GM10266 (cell line): ENCODE data around the gene EPB41L2.

Source experiments
- DNase-seq: peaks from one replicate; pipeline ENCODE4 v3.0.0; 2012; ENCODE audit errors: extremely low spot score
- TF ChIP-seq, protein P1 (sequence below): IDR thresholded peaks from 2 replicates; pipeline ENCODE4 v1.5.1; 2012; ENCODE audit warnings: mild to moderate bottlenecking, low read depth; ENCODE audit not compliant: control insufficient read depth, insufficient read depth; ENCODE audit errors: missing control alignments

Gene EPB41L2

DNA sequence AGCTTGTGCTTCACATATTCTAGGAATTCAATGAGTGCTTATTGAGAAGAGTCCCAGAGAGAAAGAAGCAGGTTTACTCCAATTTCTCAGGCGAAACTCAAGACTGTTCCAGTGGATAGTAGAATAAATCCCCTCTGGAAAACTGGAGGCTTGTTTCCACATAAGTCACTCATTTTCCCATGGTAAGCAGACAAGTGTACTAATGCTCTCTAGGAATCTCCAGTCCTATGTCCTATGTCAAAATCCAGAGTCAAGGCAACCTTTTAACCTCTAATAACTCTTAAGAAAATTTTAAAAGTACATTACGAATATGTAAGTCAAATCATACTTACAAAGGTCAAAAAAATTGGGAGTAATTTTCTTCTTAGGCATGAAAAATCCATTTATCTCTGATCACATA is 200.7 kb downstream of the EPB41L2 start:
- TF ChIP-seq, protein P1, sequence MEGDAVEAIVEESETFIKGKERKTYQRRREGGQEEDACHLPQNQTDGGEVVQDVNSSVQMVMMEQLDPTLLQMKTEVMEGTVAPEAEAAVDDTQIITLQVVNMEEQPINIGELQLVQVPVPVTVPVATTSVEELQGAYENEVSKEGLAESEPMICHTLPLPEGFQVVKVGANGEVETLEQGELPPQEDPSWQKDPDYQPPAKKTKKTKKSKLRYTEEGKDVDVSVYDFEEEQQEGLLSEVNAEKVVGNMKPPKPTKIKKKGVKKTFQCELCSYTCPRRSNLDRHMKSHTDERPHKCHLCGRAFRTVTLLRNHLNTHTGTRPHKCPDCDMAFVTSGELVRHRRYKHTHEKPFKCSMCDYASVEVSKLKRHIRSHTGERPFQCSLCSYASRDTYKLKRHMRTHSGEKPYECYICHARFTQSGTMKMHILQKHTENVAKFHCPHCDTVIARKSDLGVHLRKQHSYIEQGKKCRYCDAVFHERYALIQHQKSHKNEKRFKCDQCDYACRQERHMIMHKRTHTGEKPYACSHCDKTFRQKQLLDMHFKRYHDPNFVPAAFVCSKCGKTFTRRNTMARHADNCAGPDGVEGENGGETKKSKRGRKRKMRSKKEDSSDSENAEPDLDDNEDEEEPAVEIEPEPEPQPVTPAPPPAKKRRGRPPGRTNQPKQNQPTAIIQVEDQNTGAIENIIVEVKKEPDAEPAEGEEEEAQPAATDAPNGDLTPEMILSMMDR = no peak
- DNase-seq = no peak

DNA sequence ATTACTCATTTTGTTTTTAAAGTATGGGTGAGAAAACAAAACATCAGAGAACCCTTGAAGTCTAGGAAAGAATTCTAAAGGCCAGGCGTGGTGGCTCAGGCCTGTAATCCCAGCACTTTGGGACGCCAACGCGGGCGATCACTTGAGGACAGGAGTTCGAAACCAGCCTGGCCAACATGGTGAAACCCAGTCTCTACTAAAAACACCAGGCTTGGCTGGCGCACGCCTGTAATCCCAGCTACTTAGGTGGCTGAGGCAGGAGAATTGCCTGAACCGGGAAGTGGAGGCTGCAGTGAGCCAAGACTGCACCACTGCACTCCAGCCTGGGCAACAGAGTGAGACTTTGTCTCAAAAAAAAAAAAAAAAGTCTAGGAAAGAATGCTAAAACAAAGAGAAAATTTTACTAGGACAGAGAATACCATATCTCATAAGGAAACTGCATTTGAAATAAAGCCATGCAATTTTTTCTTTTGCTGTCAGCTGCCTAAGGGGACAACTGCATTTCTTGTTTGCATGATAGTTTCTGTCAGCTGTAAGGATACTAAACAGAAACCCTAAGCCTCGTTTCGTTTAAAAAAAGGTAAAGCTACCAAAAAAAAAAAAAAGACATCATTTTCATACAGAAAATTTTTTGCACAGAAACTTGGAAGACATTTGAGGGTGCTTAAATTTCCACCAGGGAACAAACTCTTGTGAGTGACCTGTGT is 203.7 kb downstream of the EPB41L2 start:
- TF ChIP-seq, protein P1 = no peak
- DNase-seq = no peak

DNA sequence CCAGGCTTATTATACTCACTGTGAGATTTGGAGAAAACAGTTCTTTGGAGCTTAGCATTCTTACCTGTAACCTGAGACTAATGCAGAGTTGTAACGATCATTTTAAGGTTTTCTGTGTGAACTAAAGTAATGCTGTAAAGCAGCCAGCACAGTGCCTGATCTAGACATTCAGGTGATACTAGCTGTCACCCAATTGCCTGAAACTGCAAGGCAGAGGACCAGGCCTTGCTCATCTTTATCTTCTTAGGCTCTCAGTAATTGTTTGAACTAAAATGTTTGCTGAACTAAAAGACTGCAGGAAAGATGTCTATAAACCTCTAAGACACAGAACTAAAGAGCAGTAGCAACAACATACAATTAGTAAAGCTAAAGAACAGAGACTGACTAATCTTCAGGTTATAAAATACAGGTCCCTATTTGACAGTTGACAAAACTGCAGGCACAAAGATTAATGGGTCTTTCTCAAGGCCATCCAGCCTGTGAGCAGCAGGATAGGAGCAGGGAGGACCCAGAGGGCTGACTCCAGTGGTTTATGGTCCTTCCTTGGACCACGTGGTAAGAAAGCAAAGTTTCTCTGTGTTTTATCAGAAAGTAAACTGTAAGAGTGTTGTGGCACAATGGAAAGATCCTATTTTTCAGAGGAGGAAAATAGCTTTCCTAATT is 204.4 kb downstream of the EPB41L2 start:
- DNase-seq = no peak
- TF ChIP-seq, protein P1 = no peak

DNA sequence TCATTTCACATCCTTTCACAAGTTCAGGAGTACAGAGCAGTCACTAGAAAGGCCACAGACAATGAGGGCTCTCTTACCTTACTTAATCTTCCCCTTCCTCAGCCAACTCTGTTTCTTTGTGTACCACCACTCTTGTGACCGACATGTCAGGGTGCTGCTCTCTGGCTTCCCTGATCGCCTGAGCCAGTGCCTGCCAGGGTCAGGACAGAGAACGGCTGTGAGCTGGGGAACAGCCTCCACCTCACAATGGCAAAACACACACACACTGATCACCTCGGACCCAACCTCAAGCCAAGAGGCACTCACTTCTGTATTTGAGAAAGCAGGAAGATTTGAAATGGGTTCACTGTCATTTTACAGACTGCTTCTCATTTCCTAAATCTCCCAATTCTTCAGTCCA is 205.0 kb downstream of the EPB41L2 start:
- TF ChIP-seq, protein P1 = no peak
- DNase-seq = no peak

DNA sequence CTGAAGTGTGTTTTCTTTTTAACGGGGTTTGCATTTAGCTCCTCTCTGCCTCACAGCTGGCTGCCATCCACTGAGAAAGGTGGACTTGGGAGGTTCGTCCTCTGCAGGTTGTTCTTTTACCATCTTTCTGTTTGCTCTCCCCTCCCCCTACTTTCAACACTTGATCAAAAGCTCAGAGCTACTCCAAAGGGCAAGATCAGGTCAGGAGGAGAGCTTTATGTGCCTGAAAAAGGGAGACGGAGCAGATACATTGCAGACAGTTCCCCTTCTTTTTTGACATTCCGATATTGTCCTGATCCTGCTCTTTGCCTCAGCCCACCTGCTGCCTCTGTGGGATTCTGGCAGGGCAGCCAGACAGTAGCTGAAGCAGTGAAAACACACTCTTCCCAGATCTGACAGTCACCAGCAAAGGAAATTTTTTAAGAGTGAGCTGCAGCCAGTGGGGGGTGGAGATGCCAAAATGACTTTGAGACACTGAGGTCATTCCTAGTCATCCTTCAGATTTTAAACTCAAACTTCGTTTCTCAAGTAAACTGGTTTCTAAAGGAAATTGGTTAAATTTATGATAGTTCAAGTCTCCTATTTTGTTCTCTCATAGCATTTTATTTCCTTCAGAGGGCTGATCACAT is 209.4 kb downstream of the EPB41L2 start:
- TF ChIP-seq, protein P1 = no peak
- DNase-seq = no peak

DNA sequence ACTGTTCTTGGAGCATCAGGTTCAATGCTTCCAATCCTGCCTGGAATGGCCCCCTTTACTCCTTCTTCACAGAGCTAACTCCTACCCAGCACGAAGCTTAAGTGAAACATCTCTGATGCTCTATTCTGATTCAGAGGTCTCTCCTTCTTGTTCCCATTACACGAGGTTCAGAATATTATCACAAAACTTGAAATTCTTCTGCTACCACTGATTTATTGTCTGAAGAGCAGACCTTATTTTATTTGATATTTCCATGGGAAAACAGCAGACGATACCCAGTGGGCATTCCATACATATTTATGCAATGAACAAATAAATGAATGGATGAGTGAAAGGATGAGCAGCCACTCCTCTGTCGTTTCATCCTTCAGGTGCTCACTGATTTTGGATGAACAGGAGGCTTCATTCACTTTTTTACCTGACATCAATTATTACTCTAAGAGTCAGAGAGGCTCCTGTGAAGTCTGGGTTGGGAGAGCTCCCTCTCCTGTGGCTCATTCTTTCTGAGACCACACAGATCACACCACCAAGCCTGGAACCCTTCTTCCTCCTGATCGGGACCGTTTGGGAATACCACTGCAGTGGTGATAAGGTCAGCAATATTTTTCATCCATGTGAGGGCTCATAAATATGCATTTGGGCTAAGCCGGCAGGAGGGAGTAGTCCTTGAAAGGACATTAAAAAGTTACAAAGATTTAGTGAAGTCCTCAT is 210.0 kb downstream of the EPB41L2 start:
- DNase-seq = no peak
- TF ChIP-seq, protein P1 = no peak

DNA sequence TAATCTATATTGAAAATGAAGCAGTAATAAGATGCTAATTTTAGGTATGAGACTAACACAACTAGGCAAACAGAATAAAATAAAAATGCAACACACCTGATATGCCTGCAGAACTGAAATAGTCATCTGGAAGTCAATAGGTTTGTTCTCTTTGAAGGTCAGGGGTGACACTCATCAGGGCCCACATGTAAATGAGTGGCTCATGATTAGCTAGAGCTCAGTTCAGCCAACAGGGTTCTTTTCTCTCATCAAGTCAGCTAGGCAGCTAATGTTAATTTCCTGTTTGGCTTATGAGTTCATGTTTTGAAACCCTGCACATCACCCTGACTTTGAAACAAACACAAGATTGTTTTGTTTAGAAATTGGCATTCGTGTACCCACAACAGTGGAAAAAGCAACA is 212.0 kb downstream of the EPB41L2 start:
- DNase-seq = no peak
- TF ChIP-seq, protein P1 = no peak
